Measurements from ENCODE around the gene MYRF.

MYRF gene

GRCh38 chr11:61805146-61805545 lies 52.7 kb downstream of the MYRF start:
- TF ChIP-seq MAX (IDR thresholded peaks at IDR 0.05) (no peak), TCF12 (IDR thresholded peaks at IDR 0.05; ENCODE audit: low read depth) (no peak), TEAD4 (IDR thresholded peaks at IDR 0.05) (no peak), REST (IDR thresholded peaks at IDR 0.05; ENCODE audit: low read depth) (no peak), EGR1 (IDR thresholded peaks at IDR 0.05) (no peak), FOXM1 (IDR thresholded peaks at IDR 0.05; ENCODE audit: borderline replicate concordance, low read depth) (no peak), RAD21 (IDR thresholded peaks at IDR 0.05; ENCODE audit: low read depth) (no peak)

GRCh38 chr11:61806785-61807184 lies 54.3 kb downstream of the MYRF start:
- TF ChIP-seq REST (IDR thresholded peaks at IDR 0.05; ENCODE audit: low read depth) (no peak), TCF12 (IDR thresholded peaks at IDR 0.05; ENCODE audit: low read depth) (no peak), RAD21 (IDR thresholded peaks at IDR 0.05; ENCODE audit: low read depth) (no peak), CEBPB (IDR thresholded peaks at IDR 0.05) (no peak), EP300 (IDR thresholded peaks at IDR 0.05; ENCODE audit: borderline replicate concordance) (no peak), USF1 (IDR thresholded peaks at IDR 0.05) (no peak), CREB1 (IDR thresholded peaks at IDR 0.05; ENCODE audit: low read depth) (no peak), NFIC (IDR thresholded peaks at IDR 0.05) (no peak), MAX (IDR thresholded peaks at IDR 0.05) (no peak), TAF1 (IDR thresholded peaks at IDR 0.05; ENCODE audit: low read depth) (no peak), ZBTB7A (IDR thresholded peaks at IDR 0.05; ENCODE audit: low read depth) (no peak), YY1 (IDR thresholded peaks at IDR 0.05; ENCODE audit: low read depth) (no peak), TEAD4 (IDR thresholded peaks at IDR 0.05) (no peak)

GRCh38 chr11:61810671-61811175 lies 58.3 kb downstream of the MYRF start:
- TF ChIP-seq EP300 (IDR thresholded peaks at IDR 0.05; ENCODE audit: borderline replicate concordance) (no peak), TAF1 (IDR thresholded peaks at IDR 0.05; ENCODE audit: low read depth) (no peak), REST (IDR thresholded peaks at IDR 0.05; ENCODE audit: low read depth) (no peak), RAD21 (IDR thresholded peaks at IDR 0.05; ENCODE audit: low read depth) (no peak), EGR1 (IDR thresholded peaks at IDR 0.05) (no peak), YY1 (IDR thresholded peaks at IDR 0.05; ENCODE audit: low read depth) (no peak)

- TF ChIP-seq USF1 (IDR thresholded peaks at IDR 0.05) (no peak), TAF1 (IDR thresholded peaks at IDR 0.05; ENCODE audit: low read depth) (no peak), FOXM1 (IDR thresholded peaks at IDR 0.05; ENCODE audit: borderline replicate concordance, low read depth) (no peak), YY1 (IDR thresholded peaks at IDR 0.05; ENCODE audit: low read depth) (no peak), REST (IDR thresholded peaks at IDR 0.05; ENCODE audit: low read depth) (no peak), TEAD4 (IDR thresholded peaks at IDR 0.05) (no peak), TCF12 (IDR thresholded peaks at IDR 0.05; ENCODE audit: low read depth) (no peak), NFIC (IDR thresholded peaks at IDR 0.05) (no peak), CREB1 (IDR thresholded peaks at IDR 0.05; ENCODE audit: low read depth) (no peak), CEBPB (IDR thresholded peaks at IDR 0.05) (no peak)
Observed at GRCh38 chr11:61811831-61812230, 59.4 kb downstream of the MYRF start.
